Measurements from ENCODE around the gene ASH1L. TPM values are rescaled to one million over a fixed set of nuclear protein-coding genes. Genes with fewer than 3 reads are reported as not detected.
"Not testable (repeated sequence)": the region's sequence is repeated elsewhere in the genome, so short reads cannot be mapped to it uniquely, and the experiment has no call there.

The ASH1L gene
- total RNA-seq, 1 donor: 44.8 TPM

DNA sequence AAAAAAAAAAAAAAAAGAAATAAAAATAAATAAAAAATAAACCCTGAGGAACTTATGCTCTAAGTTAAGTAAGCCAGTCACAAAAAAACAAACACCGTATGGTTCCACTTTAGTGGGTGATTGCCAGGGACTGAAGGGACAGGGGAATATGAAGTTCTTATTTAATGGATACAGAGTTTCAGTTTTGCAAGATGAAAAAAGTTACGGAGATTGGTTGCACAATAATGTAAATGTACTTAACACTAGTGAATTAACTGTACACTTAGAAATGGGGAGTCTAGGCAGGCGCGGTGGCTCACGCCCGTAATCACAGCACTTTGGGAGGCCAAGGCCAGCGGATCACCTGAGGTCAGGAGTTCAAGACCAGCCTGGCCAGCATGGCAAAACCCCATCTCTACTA, 111.4 kb downstream of the ASH1L start:
- TF ChIP-seq, protein P1, sequence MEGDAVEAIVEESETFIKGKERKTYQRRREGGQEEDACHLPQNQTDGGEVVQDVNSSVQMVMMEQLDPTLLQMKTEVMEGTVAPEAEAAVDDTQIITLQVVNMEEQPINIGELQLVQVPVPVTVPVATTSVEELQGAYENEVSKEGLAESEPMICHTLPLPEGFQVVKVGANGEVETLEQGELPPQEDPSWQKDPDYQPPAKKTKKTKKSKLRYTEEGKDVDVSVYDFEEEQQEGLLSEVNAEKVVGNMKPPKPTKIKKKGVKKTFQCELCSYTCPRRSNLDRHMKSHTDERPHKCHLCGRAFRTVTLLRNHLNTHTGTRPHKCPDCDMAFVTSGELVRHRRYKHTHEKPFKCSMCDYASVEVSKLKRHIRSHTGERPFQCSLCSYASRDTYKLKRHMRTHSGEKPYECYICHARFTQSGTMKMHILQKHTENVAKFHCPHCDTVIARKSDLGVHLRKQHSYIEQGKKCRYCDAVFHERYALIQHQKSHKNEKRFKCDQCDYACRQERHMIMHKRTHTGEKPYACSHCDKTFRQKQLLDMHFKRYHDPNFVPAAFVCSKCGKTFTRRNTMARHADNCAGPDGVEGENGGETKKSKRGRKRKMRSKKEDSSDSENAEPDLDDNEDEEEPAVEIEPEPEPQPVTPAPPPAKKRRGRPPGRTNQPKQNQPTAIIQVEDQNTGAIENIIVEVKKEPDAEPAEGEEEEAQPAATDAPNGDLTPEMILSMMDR (IDR thresholded peaks at IDR 0.05; ENCODE audit: insufficient read depth, low read length): no peak
- no peak for DNase-seq (ENCODE audit: low read depth)
- no peak overlapping the region for H3K4me3 ChIP-seq (ENCODE audit: low read depth, low read length)

DNA sequence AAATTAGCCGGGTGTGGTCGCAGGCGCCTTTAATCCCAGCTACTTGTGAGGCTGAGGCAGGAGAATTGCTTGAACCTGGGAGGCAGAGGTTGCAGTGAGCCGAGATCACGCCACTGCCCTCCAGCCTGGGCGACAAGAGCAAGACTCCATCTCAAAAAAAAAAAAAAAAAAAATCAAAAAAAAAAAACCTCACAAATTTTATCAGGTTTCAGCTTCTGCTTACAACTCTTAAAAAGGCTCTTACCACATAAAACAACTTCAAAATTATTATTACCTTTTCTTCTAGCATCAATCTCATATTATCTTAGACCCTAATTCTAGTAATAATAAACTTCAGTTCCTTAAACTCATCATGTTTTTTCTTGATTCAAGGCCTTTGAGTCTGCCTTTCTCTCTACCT, 120.2 kb downstream of the ASH1L start:
- H3K4me3 ChIP-seq (ENCODE audit: low read depth, low read length); DNase-seq (ENCODE audit: low read depth): not testable (repeated sequence)

DNA sequence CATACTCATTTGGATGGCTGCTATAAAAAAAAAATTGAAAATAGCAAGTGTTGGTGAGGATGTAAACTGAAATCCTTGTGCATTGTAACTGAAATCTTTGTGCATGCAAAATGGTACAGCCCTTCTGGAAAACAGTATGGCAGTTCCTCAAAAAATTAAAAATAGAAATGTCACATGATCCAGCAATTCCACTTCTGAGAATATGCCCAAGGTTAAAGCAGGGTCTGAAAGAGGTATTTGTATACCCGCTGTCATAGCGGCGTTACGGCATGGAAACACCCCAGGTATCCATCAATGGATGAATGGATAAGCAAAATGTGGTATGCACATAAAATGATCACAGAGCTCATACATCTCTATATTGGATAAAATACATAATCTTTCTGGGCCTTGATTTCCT, 125.2 kb downstream of the ASH1L start:
- no peak for DNase-seq (ENCODE audit: low read depth)
- TF ChIP-seq, protein P1 (IDR thresholded peaks at IDR 0.05; ENCODE audit: insufficient read depth, low read length): no peak
- H3K4me3 ChIP-seq (ENCODE audit: low read depth, low read length): no peak overlapping the region

DNA sequence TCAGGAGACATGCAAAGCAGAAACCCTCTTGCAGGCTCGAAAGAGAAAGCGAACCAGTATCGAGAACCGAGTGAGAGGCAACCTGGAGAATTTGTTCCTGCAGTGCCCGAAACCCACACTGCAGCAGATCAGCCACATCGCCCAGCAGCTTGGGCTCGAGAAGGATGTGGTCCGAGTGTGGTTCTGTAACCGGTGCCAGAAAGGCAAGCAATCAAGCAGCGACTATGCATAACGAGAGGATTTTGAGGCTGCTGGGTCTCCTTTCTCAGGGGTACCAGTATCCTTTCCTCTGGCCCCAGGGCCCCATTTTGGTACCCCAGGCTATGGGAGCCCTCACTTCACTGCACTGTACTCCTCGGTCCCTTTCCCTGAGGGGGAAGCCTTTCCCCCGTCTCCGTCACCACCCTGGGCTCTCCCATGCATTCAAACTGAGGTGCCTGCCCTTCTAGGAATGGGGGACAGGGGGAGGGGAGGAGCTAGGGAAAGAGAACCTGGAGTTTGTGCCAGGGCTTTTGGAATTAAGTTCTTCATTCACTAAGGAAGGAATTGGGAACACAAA, 128.7 kb downstream of the ASH1L start:
- not testable (repeated sequence) for H3K4me3 ChIP-seq (ENCODE audit: low read depth, low read length); DNase-seq (ENCODE audit: low read depth)

DNA sequence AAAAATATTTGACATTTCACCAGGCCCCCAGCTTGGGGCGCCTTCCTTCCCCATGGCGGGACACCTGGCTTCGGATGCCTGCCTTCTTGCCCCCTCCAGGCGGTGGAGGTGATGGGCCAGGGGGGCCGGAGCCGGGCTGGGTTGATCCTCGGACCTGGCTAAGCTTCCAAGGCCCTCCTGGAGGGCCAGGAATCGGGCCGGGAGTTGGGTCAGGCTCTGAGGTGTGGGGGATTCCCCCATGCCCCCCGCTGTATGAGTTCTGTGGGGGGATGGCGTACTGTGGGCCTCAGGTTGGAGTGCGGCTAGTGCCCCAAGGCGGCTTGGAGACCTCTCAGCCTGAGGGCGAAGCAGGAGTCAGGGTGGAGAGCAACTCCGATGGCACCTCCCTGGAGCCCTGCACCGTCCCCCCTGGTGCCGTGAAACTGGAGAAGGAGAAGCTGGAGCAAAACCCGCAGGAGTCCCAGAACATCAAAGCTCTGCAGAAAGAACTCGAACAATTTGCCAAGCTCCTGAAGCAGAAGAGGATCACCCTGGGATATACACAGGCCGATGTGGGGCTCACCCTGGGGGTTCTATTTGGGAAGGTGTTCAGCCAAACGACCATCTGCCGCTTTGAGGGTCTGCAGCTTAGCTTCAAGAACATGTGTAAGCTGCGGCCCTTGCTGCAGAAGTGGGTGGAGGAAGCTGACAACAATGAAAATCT, 129.3 kb downstream of the ASH1L start:
- not testable (repeated sequence) for H3K4me3 ChIP-seq (ENCODE audit: low read depth, low read length); DNase-seq (ENCODE audit: low read depth)

DNA sequence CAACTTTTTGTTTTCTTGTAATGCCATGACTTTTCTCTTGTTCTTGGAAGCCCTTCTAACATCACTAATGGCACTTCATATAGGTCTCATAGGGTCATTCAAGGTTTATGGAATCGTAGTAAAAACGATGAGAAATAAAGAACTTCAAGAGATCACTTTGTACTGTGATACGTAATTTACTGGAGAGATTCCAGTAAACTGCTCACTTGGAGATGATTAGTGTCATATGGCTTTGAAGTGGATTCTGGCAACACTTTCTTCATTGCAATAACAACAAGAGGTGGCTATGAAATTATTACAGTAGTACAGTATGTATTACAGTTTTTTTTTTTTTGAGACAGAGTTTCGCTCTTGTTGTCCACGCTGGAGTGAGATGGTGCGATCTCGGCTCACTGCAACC, 138.5 kb downstream of the ASH1L start:
- TF ChIP-seq, protein P1 (IDR thresholded peaks at IDR 0.05; ENCODE audit: insufficient read depth, low read length): no peak
- no peak overlapping the region for H3K4me3 ChIP-seq (ENCODE audit: low read depth, low read length)
- DNase-seq (ENCODE audit: low read depth): no peak

DNA sequence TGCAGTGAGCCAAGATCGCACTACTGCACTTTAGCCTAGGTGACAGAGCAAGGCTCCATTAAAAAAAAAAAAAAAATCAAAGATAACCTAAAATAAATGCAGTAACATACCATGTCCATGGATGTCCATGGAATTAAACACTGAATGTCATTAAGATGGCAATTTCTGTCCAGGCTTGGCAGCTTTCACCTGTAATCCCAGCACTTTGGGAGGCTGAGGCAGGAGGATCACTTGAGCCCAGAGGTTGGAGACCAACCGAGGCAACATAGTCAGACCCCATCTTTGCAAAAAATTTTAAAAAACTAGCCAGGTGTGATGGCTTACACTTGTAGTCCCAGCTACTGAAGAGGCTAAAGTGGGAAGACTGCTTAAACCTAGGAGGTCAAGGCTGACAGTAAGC, 141.8 kb downstream of the ASH1L start:
- TF ChIP-seq, protein P1 (IDR thresholded peaks at IDR 0.05; ENCODE audit: insufficient read depth, low read length): no peak
- DNase-seq (ENCODE audit: low read depth): no peak
- no peak overlapping the region for H3K4me3 ChIP-seq (ENCODE audit: low read depth, low read length)

DNA sequence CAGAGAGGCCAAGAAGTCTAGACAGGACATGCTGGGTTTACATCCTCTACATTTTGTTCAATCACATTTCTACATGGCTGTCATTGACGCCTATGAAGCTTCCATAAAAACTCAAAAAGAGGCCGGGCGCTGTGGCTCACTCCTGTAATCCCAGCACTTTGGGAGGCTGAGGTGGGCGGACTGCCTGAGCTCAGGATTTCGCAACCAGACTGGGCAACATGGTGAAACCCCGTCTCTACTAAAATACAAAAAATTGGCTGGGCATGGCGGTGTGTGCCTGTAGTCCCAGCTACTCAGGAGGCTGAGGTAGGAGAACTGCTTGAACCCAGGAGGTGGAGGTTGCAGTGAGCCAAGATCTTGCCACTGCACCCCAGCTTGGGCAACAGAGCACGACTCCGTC, 150.8 kb downstream of the ASH1L start:
- H3K4me3 ChIP-seq (ENCODE audit: low read depth, low read length); DNase-seq (ENCODE audit: low read depth): not testable (repeated sequence)

DNA sequence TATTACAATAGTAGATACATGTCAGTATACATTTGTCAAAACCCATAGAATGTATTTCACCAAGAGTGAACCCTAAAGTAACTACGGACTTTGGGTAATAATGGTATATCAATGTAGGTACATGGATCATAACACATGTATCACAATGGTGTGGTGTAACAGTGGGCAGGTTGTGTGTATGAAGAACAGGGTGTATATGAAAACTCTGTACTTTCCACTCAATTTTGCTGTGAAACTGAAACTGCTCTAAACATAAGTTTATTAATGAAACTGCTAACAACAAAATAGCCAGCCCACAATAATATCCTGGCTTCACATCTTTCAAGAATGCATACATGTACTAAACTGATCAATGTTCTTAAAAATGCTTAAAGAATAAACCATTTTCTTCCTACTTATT, 151.7 kb downstream of the ASH1L start:
- TF ChIP-seq, protein P1 (IDR thresholded peaks at IDR 0.05; ENCODE audit: insufficient read depth, low read length): no peak
- DNase-seq (ENCODE audit: low read depth): no peak
- no peak overlapping the region for H3K4me3 ChIP-seq (ENCODE audit: low read depth, low read length)

Measured in fibroblast of the aortic adventitia (primary cell).